ENCODE measurements around the gene PALD1.

DNA sequence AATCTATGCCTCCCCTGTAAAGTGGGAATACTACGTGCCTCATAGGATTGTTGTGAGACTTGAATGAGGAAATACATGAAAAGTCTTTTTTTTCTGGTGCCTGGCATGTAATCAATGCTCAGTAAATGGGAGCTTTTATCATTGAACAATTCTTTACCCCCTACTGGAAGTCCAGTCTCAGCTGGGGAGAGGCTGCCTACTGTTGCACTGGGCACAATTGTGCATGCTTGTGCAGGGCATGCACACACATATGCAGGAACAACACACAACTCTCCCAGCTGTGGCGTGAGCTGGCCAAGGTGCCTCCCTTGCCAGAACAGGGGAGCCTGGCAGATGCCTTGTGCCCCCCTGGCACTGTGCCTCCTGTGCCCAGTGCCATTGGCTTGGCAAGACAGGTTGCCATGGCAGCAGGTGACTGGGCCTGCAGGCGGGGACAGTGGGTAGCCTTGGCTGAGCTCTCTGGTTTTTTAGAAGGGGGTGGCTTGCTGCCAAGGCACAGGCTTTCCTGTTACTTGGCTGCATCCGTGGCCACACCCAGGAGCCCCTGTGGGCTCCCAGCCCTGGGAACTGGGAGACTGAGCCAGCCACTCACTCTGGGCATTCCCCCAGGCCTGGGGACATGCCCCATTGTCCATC is 16.1 kb upstream of the PALD1 start:
- TF ChIP-seq, protein P1, sequence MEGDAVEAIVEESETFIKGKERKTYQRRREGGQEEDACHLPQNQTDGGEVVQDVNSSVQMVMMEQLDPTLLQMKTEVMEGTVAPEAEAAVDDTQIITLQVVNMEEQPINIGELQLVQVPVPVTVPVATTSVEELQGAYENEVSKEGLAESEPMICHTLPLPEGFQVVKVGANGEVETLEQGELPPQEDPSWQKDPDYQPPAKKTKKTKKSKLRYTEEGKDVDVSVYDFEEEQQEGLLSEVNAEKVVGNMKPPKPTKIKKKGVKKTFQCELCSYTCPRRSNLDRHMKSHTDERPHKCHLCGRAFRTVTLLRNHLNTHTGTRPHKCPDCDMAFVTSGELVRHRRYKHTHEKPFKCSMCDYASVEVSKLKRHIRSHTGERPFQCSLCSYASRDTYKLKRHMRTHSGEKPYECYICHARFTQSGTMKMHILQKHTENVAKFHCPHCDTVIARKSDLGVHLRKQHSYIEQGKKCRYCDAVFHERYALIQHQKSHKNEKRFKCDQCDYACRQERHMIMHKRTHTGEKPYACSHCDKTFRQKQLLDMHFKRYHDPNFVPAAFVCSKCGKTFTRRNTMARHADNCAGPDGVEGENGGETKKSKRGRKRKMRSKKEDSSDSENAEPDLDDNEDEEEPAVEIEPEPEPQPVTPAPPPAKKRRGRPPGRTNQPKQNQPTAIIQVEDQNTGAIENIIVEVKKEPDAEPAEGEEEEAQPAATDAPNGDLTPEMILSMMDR (conservative IDR thresholded peaks at IDR 0.05; ENCODE audit: low read depth, low read length): no peak
- no peak for TF ChIP-seq RAD21 (IDR thresholded peaks at IDR 0.05; ENCODE audit: low read length)
- no peak for TF ChIP-seq CHD1 (IDR thresholded peaks at IDR 0.05; ENCODE audit: low read depth, low read length)
- no peak for TF ChIP-seq POLR2A (IDR thresholded peaks at IDR 0.05; ENCODE audit: low read depth, low read length)
- no peak for TF ChIP-seq RFX5 (IDR thresholded peaks at IDR 0.05; ENCODE audit: low read depth, low read length)
- no peak for TF ChIP-seq FOS (IDR thresholded peaks at IDR 0.05; ENCODE audit: low read depth, low read length)
- no peak for TF ChIP-seq MXI1 (IDR thresholded peaks at IDR 0.05; ENCODE audit: borderline replicate concordance, low read depth, low read length)
- TF ChIP-seq RCOR1 (IDR thresholded peaks at IDR 0.05; ENCODE audit: insufficient replicate concordance, low read length): no peak
- TF ChIP-seq, protein P2, sequence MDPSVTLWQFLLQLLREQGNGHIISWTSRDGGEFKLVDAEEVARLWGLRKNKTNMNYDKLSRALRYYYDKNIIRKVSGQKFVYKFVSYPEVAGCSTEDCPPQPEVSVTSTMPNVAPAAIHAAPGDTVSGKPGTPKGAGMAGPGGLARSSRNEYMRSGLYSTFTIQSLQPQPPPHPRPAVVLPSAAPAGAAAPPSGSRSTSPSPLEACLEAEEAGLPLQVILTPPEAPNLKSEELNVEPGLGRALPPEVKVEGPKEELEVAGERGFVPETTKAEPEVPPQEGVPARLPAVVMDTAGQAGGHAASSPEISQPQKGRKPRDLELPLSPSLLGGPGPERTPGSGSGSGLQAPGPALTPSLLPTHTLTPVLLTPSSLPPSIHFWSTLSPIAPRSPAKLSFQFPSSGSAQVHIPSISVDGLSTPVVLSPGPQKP (IDR thresholded peaks at IDR 0.05; ENCODE audit: borderline replicate concordance, low read depth, low read length): no peak
- no peak for TF ChIP-seq CEBPB (IDR thresholded peaks at IDR 0.05; ENCODE audit: low read depth, low read length)
- TF ChIP-seq SMC3 (IDR thresholded peaks at IDR 0.05; ENCODE audit: low read depth, low read length): no peak
- no peak for TF ChIP-seq NFE2L2 (IDR thresholded peaks at IDR 0.05; ENCODE audit: low read depth, low read length)
- no peak for TF ChIP-seq MAZ (IDR thresholded peaks at IDR 0.05; ENCODE audit: borderline replicate concordance, low read depth, low read length)

Data from IMR-90 (cell line).